Stimulated activated memory B cell treated with anti-CD40 and anti-IgM and Interleukin-4, amounts not matched to agents 10 μg/mL and 1 μg/mL and 100 μg/mL, for 72 hours (primary cell): ENCODE results near the gene ANKFY1.

ENCODE experiments used
- ATAC-seq: fragments of 150-1000 bp; cut with Tn5 transposase; 2 replicates; pipeline ENCODE4 v1.10.0; 2021
- H3K27ac Mint-ChIP-seq: one replicate; pipeline ENCODE4 v1.8.0; 2022; ENCODE audit warnings: mild to moderate bottlenecking, mixed read lengths
- H3K27me3 Mint-ChIP-seq: one replicate; pipeline ENCODE4 v1.8.0; 2022; ENCODE audit warnings: mixed read lengths
- H3K36me3 Mint-ChIP-seq: one replicate; pipeline ENCODE4 v1.8.0; 2022; ENCODE audit warnings: mixed read lengths
- H3K4me1 Mint-ChIP-seq: one replicate; pipeline ENCODE4 v1.8.0; 2022; ENCODE audit warnings: mixed read lengths
- H3K4me3 Mint-ChIP-seq: one replicate; pipeline ENCODE4 v1.8.0; 2022; ENCODE audit warnings: mild to moderate bottlenecking, moderate library complexity, mixed read lengths
- H3K9me3 Mint-ChIP-seq: one replicate; pipeline ENCODE4 v1.8.0; 2022; ENCODE audit warnings: mixed read lengths

Gene ANKFY1

DNA sequence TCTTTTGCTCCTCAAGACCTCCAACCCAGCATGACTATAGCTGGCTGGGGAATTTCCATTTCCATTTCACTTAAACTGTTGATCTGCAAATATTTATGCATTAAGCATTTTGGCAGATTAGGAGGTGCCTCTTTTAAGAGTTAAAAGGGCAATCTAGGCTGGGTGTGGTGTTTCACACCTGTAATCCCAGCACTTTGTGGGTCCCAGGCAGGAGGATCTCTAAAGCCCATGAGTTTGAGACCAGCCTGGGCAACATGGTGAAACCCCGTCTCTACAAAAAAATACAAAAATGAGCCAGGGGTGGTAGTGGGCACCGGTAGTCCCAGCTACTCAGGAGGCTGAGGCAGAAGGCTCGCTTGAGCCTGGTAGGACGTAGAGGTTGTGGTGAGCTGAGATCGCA is 17.1 kb downstream of the ANKFY1 start:
- Mint-ChIP-seq H3K9me3 (no peaks in the 10 kb centered on the region), H3K36me3 (peaks cover 6% of the 10 kb centered on the region), H3K4me1 (peaks cover 26% of the 10 kb centered on the region), H3K27ac (no peak overlapping the region), H3K27me3 (no peaks in the 10 kb centered on the region), H3K4me3 (no peak overlapping the region)
- no peak for ATAC-seq

DNA sequence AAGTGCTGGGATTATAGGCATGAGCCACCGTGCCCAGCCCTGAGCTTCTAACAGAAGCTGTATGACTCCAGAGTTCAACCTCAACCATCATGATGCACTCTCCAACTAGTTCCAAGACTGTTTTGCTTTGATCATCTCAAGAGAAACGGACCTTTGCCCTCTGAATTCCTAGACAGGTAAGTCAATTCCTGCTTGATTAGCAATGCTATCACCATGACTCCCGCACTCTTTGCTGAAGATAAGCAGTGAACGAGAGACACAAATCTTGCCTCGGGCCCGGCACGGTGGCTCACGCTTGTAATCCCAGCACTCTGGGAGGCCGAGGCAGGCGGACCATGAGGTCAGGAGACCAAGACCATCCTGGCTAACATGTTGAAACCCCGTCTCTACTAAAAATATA is 22.2 kb downstream of the ANKFY1 start:
- H3K9me3 Mint-ChIP-seq: no peaks in the 10 kb centered on the region
- no peak overlapping the region for H3K27ac Mint-ChIP-seq
- no peak overlapping the region for H3K4me3 Mint-ChIP-seq
- ATAC-seq: no peak
- no peaks in the 10 kb centered on the region for H3K27me3 Mint-ChIP-seq
- H3K36me3 Mint-ChIP-seq: peaks cover 30% of the 10 kb centered on the region
- H3K4me1 Mint-ChIP-seq: peaks cover 11% of the 10 kb centered on the region

DNA sequence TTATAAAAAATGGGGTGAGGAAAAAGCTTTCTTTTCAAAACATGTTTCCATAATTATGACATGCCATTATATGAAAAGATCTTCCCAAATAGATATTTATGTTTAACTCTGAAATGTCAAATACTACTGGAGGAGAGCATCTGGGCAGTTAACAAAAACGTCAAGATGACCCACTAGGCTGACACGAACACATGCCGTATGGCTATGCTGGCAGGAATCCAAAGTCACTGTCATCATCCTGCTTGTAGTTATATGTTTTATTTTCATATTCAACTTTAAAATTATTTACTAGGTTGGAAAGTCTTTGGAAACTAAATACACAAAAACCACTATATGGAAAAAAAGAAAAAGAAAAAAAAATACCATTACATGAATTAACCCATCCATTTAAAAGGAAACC is 27.3 kb downstream of the ANKFY1 start:
- no peak overlapping the region for H3K27ac Mint-ChIP-seq
- no peak overlapping the region for H3K4me3 Mint-ChIP-seq
- no peaks in the 10 kb centered on the region for H3K9me3 Mint-ChIP-seq
- H3K36me3 Mint-ChIP-seq: peaks cover 37% of the 10 kb centered on the region
- no peaks in the 10 kb centered on the region for H3K4me1 Mint-ChIP-seq
- ATAC-seq: no peak
- H3K27me3 Mint-ChIP-seq: no peaks in the 10 kb centered on the region

DNA sequence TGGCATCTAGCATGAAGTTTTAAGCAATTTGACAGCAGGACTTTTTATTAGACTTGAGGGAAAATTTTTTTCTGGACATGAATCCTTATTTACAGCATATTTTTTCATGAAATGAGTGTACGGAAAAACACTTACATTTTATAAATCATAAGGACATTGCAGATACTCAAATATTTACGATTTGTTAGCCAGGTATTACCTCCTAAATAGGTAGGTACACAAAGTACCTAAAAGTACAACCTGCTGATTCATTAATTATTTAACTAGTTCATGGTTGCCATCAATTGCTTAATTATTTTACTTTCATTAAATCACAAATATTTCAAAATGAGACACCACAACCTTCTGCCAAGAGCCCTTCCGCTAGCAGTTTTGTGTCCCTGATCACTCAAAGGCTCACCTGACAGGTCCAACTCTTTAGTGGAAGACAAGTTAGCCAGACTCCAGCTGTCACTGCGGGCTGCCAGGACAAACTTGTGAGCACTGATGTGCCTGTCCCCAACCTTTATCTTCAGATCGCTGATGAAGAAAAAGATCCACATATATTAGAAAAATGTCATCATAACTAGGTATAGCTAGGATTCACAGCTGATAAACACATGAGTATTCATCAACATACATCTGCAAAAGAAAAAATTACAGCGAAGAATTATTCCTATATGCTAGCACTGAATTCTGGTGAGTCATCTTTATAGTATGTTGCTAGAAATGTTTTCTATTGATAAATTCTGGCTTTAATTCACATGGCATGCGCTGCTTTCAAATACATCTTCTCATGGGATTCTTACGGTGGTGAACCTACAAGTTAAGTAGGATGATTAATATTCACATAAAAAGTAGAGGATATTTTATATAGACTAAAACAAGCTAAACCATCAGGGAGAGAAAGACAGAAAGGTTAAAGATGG is 28.2 kb downstream of the ANKFY1 start:
- no peak for ATAC-seq
- H3K9me3 Mint-ChIP-seq: no peaks in the 10 kb centered on the region
- no peaks in the 10 kb centered on the region for H3K27me3 Mint-ChIP-seq
- H3K27ac Mint-ChIP-seq: no peak overlapping the region
- H3K4me3 Mint-ChIP-seq: no peak overlapping the region
- H3K36me3 Mint-ChIP-seq: peaks cover 39% of the 10 kb centered on the region
- H3K4me1 Mint-ChIP-seq: no peaks in the 10 kb centered on the region

DNA sequence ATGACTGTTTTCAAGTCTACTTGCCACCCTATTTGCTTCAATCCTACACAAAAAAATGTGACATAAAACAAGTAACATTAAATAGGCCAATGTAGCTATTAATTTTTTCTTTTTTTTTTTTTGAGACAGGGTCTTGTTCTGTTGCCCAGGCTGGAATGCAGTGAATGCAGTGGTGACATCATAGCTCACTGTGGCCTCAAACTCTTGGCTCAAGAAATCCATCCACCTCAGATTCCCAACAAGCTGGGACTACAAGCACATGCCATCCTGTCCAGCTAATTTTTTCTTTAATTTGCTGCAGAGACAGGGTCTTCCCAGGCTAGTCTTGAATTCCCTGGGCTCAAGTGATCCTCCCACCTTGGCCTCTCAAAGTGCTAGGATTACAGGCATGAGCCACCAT is 29.4 kb downstream of the ANKFY1 start:
- no peaks in the 10 kb centered on the region for H3K27me3 Mint-ChIP-seq
- H3K9me3 Mint-ChIP-seq: no peaks in the 10 kb centered on the region
- peaks cover 29% of the 10 kb centered on the region for H3K36me3 Mint-ChIP-seq
- no peaks in the 10 kb centered on the region for H3K4me1 Mint-ChIP-seq
- no peak for ATAC-seq
- no peak overlapping the region for H3K27ac Mint-ChIP-seq
- no peak overlapping the region for H3K4me3 Mint-ChIP-seq

DNA sequence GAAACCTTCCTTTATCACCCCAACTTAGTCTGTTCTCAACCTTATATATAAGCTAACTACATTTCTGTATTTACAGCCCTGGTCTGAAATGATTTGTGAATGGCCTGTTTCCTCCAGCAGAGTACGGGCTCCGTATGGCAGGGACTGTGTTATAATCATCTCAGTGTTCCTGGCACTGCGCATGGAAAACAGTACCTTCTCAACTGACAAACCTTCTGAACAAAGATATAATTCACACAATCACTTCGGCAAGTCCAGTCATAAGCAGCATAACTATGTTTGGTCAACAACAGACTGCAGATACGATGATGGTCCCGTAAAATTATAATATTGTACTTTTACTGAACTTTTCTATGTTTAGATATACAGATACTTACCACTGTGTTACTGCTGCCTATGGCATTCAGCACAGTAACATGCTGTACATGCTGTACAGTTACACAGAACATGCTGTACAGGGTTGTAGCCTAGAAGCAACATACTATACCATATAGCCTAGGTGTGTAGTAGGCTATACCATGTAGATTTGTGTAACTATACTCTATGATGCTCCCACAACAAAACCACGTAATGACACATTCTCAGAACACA is 30.0 kb downstream of the ANKFY1 start:
- no peak overlapping the region for H3K27ac Mint-ChIP-seq
- H3K4me1 Mint-ChIP-seq: no peaks in the 10 kb centered on the region
- H3K27me3 Mint-ChIP-seq: no peaks in the 10 kb centered on the region
- no peak for ATAC-seq
- no peaks in the 10 kb centered on the region for H3K9me3 Mint-ChIP-seq
- no peak overlapping the region for H3K4me3 Mint-ChIP-seq
- H3K36me3 Mint-ChIP-seq: peaks cover 25% of the 10 kb centered on the region

DNA sequence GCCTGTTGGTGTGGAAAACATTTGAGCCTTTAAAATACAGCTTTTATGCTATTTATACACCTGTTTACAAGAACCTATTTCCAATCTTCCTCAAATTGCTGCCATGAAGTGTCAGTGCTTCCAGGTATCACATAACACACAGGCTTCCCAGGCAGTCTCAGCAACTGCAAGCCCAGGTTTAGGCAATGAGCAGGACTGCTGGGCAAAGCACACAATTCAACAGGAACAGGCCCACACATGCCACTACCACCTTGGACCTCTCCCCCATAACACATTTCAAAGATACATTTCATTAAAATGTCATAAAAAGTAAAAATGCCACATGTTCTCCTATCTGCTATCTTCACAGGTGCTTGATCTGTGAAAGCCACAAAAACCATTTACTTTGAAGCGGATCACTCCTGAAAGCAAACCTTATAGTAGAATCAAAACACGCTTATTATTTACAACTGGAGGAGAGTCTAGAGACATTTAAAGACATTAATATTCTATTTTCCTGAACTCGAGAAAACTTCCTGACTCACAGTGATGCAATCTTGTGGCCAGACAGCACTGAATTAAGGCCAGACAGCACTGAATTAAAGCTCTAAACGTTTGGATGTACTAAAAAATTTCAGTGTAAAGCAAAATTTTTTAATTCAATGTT is 31.5 kb downstream of the ANKFY1 start:
- Mint-ChIP-seq H3K36me3 (peaks cover 19% of the 10 kb centered on the region), H3K27me3 (no peaks in the 10 kb centered on the region), H3K4me1 (no peaks in the 10 kb centered on the region), H3K9me3 (no peaks in the 10 kb centered on the region), H3K4me3 (no peak overlapping the region), H3K27ac (no peak overlapping the region)
- no peak for ATAC-seq

DNA sequence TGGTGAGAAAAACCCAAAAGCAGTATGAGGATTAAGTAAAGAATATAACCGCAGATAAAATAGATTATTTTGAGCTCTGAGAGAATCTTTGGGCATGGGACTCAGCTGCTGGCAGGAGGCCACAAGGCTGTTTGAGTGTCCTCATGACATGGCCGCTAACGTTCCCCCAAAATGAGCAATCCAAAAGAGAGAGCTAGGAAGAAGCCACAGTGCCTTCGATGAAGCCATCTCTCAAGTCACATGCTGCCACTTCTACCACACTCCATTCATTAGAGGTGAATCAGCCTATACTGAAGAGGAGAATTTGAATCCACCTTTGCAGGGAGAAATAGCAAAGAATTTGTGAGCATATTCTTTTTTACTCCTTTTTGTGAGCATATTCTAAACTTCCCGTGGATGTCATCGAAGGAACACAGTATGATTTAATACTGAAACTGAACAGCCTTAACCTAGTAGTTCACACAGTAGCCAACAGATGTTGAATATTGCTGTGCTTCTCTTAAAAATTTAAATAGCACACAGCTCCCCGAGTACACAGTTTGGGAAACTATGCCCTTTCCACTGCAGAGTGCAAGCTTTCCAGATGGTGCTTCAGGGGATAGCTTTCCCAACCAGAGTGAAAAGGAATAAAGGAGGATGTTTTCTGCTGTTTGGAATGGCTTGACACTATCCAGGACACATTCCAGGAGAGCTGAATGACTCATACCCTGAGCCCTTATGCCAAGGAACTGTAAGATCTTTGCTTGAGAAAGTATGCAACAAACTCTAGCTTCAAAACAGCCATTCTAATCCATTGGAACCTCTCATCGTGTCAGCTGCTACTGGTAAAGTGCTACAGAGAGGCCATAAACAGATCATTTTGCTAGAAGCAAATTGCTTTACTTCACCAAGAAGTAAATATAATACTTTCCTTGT is 33.9 kb downstream of the ANKFY1 start:
- H3K27ac Mint-ChIP-seq: no peak overlapping the region
- no peaks in the 10 kb centered on the region for H3K9me3 Mint-ChIP-seq
- H3K4me3 Mint-ChIP-seq: no peak overlapping the region
- no peak for ATAC-seq
- peaks cover 19% of the 10 kb centered on the region for H3K36me3 Mint-ChIP-seq
- no peaks in the 10 kb centered on the region for H3K27me3 Mint-ChIP-seq
- no peaks in the 10 kb centered on the region for H3K4me1 Mint-ChIP-seq

DNA sequence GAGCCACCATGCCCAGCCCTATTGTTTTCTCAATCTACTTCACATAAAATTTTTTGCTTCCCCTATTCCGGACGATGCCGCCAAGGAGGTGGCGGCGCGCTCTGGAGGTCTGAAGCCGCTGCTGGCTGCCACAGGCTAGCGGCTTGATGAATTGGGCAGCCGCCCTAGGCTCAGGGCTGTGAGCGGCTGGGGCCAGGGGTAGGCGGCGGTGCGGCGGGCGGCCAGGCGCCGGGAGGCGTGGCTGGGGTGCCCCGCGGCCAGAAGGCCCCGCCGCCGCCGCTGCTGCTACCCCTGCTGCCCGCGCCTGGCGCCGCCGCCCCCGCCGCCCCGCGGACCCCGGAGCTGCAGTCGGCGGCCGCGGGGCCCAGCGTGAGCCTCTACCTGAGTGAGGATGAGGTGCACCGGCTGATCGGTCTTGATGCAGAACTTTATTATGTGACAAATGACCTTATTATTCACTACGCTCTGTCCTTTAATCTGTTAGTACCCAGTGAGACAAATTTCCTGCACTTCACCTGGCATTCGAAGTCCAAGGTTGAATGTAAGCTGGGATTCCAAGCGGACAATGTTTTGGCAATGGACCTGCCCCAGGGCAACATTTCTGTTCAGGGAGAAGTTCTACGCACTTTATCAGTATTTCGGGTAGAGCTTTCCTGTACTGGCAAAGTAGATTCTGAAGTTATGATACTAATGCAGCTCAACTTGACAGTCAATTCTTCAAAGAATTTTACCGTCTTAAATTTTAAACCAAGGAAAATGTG is 41.7 kb downstream of the ANKFY1 start:
- ATAC-seq: peak; percentile 51
- Mint-ChIP-seq H3K27ac (no peak overlapping the region), H3K36me3 (peaks cover 14% of the 10 kb centered on the region), H3K9me3 (no peaks in the 10 kb centered on the region), H3K27me3 (no peaks in the 10 kb centered on the region), H3K4me3 (no peak overlapping the region), H3K4me1 (no peaks in the 10 kb centered on the region)

DNA sequence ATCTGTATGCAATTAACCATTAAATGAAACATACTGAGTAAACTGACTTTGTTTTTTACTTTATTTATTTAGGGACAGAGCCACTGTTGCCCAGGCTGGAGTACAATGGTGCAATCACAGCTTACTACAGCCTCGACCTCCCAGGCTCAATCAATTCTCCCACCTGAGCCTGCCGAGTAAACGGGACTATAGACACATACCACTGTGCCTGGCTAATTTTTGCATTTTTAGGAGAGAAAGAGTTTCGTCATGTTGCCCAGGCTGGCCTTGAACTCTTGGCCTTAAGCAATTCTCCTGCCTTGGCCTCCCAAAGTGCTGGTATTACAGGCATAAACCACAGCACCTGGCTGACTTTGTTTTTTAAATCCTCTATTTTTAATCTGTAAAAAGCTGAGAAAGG is 42.6 kb downstream of the ANKFY1 start:
- H3K4me3 Mint-ChIP-seq: no peak overlapping the region
- no peak for ATAC-seq
- peaks cover 14% of the 10 kb centered on the region for H3K36me3 Mint-ChIP-seq
- H3K27me3 Mint-ChIP-seq: no peaks in the 10 kb centered on the region
- no peak overlapping the region for H3K27ac Mint-ChIP-seq
- H3K9me3 Mint-ChIP-seq: no peaks in the 10 kb centered on the region
- H3K4me1 Mint-ChIP-seq: peaks cover 4% of the 10 kb centered on the region

DNA sequence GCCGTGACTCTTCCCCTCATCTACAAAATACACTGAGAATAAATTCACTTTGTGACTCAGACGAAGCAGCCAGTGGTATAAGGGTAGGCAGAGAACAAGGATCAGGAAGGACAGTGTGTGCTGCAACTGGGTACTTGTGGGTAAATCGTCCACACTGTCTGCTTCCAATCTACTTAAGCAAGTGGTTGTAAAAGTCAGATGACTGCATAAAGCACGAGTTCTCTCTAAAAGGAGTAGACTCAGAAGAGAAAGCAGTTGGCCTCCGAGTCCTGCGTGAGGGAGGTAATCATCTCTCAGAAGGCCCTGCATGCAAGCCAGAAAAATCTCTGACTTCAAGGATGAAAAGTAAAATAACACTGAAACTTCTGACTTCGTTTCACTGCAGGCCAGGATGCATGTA is 43.1 kb downstream of the ANKFY1 start:
- Mint-ChIP-seq H3K27me3 (no peaks in the 10 kb centered on the region), H3K27ac (no peak overlapping the region), H3K4me1 (peaks cover 9% of the 10 kb centered on the region), H3K4me3 (no peak overlapping the region), H3K36me3 (peaks cover 15% of the 10 kb centered on the region), H3K9me3 (no peaks in the 10 kb centered on the region)
- no peak for ATAC-seq

DNA sequence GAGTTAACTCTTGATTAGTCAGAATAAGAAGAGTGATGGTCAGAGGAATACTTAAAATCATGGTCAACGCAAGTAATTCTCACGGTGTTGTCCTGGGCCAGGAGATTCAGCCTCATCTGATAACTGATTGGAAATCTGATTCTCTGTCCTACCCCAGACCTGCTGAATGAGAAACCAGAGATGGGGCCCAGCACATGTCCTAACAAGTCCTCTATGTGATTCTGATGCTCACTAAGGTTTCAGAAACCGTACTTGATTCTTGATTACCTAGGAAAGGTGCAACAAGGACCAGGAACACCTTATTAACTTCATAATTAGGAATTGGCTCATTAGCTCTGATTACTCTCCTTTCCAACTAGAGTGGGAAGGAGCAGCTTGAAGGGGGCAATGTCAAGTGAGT is 44.5 kb downstream of the ANKFY1 start:
- H3K27ac Mint-ChIP-seq: no peak overlapping the region
- H3K27me3 Mint-ChIP-seq: no peaks in the 10 kb centered on the region
- peaks cover 15% of the 10 kb centered on the region for H3K4me1 Mint-ChIP-seq
- H3K4me3 Mint-ChIP-seq: no peak overlapping the region
- no peak for ATAC-seq
- H3K36me3 Mint-ChIP-seq: peaks cover 21% of the 10 kb centered on the region
- H3K9me3 Mint-ChIP-seq: no peaks in the 10 kb centered on the region

DNA sequence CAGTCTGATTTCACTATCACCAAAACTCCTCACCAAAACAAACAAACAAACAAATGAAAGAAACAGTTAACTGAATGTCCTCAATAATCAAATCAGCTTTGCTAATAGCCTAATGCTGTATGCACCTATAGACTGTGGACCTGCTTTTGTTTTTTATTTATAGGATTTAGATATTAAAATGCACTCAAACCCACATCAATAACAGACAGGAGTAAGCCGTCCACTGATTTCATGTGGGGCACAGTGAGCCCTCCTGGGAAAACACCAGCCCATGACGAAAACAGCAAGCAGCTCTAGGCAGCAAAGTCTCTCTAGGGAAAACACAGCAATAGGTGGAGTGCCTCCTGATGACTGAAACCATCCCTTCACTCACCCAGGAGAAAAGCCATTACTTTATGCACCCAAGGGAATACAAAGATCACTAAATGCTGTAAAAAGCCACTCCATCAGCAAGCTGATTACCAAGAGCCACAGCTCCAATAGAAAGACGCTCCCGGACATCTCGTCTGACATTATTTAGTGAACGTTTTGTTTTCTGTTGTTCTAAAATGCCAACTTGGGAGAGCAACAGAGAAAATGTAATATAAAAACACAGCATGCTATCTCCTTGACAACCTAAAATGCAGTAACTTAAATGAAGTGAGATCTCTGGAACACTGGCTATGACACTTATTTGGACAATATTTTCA is 47.8 kb downstream of the ANKFY1 start:
- Mint-ChIP-seq H3K27me3 (no peaks in the 10 kb centered on the region), H3K27ac (no peak overlapping the region), H3K36me3 (peaks cover 20% of the 10 kb centered on the region)

DNA sequence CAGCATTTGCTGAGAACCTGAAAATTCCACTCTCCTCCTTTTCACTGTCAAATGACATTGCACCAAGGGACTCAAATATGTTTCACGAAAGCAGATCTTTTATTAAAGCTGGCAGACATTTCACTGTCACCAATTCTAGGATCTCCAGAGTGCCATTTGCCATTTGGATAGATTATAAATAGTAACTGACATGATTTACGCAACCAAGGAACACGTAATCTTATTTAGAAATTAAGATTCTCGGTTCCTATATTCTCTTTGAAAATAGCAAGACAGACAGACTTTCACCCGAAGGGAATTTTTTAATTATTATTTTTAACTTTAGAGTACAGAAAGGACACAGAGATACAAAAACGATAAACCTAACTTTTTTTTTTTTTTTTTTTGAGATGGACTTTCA is 49.6 kb downstream of the ANKFY1 start:
- H3K4me3 Mint-ChIP-seq: no peak overlapping the region
- peaks cover 23% of the 10 kb centered on the region for H3K4me1 Mint-ChIP-seq
- H3K36me3 Mint-ChIP-seq: peaks cover 32% of the 10 kb centered on the region
- no peaks in the 10 kb centered on the region for H3K9me3 Mint-ChIP-seq
- H3K27me3 Mint-ChIP-seq: no peaks in the 10 kb centered on the region
- no peak for ATAC-seq
- no peak overlapping the region for H3K27ac Mint-ChIP-seq

More for the DNA sequence above, 47.8 kb downstream of the ANKFY1 start:
- H3K4me1 Mint-ChIP-seq: peaks cover 23% of the 10 kb centered on the region
- ATAC-seq: peak; percentile 72
- no peaks in the 10 kb centered on the region for H3K9me3 Mint-ChIP-seq
- H3K4me3 Mint-ChIP-seq: no peak overlapping the region
